CD8-positive, alpha-beta memory T cell (primary cell): Measurements from ENCODE around the gene DCAF11. TPM values are rescaled to one million over a fixed set of nuclear protein-coding genes. Genes with fewer than 3 reads are reported as not detected.
A peak's percentile ranks its signal among the peaks of the same experiment; 100 is the strongest.

Experiments used
- CTCF ChIA-PET: fragments of 350-600 bp; sonication (Branson Sonifier 250); formaldehyde crosslinking; loops from one replicate; lab custom pipeline; 2021; ENCODE audit warnings: antibody characterized with exemption; lab: Charles Lee
- POLR2A ChIA-PET: fragments of 350-600 bp; sonication (Branson Sonifier 250); formaldehyde crosslinking; loops from one replicate; lab custom pipeline; 2021; ENCODE audit warnings: antibody characterized with exemption; lab: Charles Lee
- DNase-seq, 5 donors: peaks; one replicate each; pipeline versions ENCODE4 v3.0.0 to v3.0.0-alpha.2; 2020 to 2022; ENCODE audit warnings: mixed read lengths in 1 of 5
- H3K27ac ChIP-seq: one replicate; pipeline ENCODE4 v1.7.0; 2013; ENCODE audit warnings: low read depth, mild to moderate bottlenecking, low read length, moderate library complexity
- H3K27me3 ChIP-seq: 2 replicates; pipeline ENCODE4 v1.7.0; 2013; ENCODE audit warnings: low read length, mild to moderate bottlenecking; ENCODE audit not compliant: insufficient read depth, poor library complexity, severe bottlenecking
- H3K36me3 ChIP-seq: 2 replicates; pipeline ENCODE4 v1.7.0; 2013; ENCODE audit warnings: mild to moderate bottlenecking, low read length, moderate library complexity; ENCODE audit not compliant: insufficient read depth
- H3K4me1 ChIP-seq: 2 replicates; pipeline ENCODE4 v1.7.0; 2013; ENCODE audit warnings: mild to moderate bottlenecking, low read length, moderate library complexity; ENCODE audit not compliant: insufficient read depth
- H3K4me3 ChIP-seq: 2 replicates; pipeline ENCODE4 v1.7.0; 2013; ENCODE audit warnings: mild to moderate bottlenecking, low read length
- H3K9me3 ChIP-seq: 2 replicates; pipeline ENCODE4 v1.7.0; 2013; ENCODE audit warnings: mild to moderate bottlenecking, low read length
- H3K27ac Mint-ChIP-seq, 8 donors: one replicate each; pipeline ENCODE4 v1.8.0; 2020 to 2021; ENCODE audit warnings: mixed read lengths in 8 of 8, mild to moderate bottlenecking in 6 of 8, inconsistent platforms in 3 of 8, moderate library complexity in 3 of 8
- H3K27me3 Mint-ChIP-seq, 2 donors: one replicate each; pipeline ENCODE4 v1.8.0; 2020 to 2021; ENCODE audit warnings: mixed read lengths in 2 of 2, mild to moderate bottlenecking in 1 of 2, moderate library complexity in 1 of 2
- H3K36me3 Mint-ChIP-seq, 3 donors: one replicate each; pipeline ENCODE4 v1.8.0; 2020 to 2021; ENCODE audit warnings: mixed read lengths in 3 of 3, inconsistent platforms in 1 of 3, mild to moderate bottlenecking in 1 of 3
- H3K4me1 Mint-ChIP-seq, 3 donors: one replicate each; pipeline ENCODE4 v1.8.0; 2020 to 2021; ENCODE audit warnings: mixed read lengths in 3 of 3, inconsistent platforms in 1 of 3, mild to moderate bottlenecking in 1 of 3
- H3K4me3 Mint-ChIP-seq, 7 donors: one replicate each; pipeline ENCODE4 v1.8.0; 2020 to 2021; ENCODE audit warnings: mixed read lengths in 7 of 7, mild to moderate bottlenecking in 6 of 7, moderate library complexity in 4 of 7, inconsistent platforms in 2 of 7
- H3K9me3 Mint-ChIP-seq, 5 donors: one replicate each; pipeline ENCODE4 v1.8.0; 2020 to 2022; ENCODE audit warnings: mixed read lengths in 5 of 5, mild to moderate bottlenecking in 3 of 5, moderate library complexity in 2 of 5, inconsistent platforms in 1 of 5
- polyA plus RNA-seq: library from polyadenylated mRNA; unstranded; fragments of 300-500 nt; fragmentation: Illumina TruSeq; gene quantifications from one replicate; pipeline ENCODE4 v1.2.3, GENCODE V29; 2021
- total RNA-seq, 2 experiments: library from RNA; stranded (reverse); gene quantifications; one replicate each; pipeline ENCODE4 v1.2.3, GENCODE V29; 2021

DCAF11 gene
- total and polyA plus RNA-seq, 3 experiments from 2014 or later = 69.0 to 83.9 (median 72.4) TPM

- no peak overlapping the region for H3K4me3 ChIP-seq
- peaks cover 25% of the 10 kb centered on the region for H3K36me3 ChIP-seq
- H3K4me1 Mint-ChIP-seq = peaks cover 53 to 67% (median 63%) of the 10 kb centered on the region in 3 donors
- H3K27ac Mint-ChIP-seq = peak overlapping the region; percentile 29 to 87 (median 80)
- ChIA-PET CTCF (interaction anchor here (1.1 to 3.8 kb wide), 4 partner anchors 21 to 78 kb away, joined by 3 to 40 read pairs (median 4); partner anchors contain the start of genes IRF9 and MDP1), POLR2A (interaction anchor here (1.0 to 4.1 kb wide), 3 partner anchors 9 to 23 kb away, joined by 4 to 58 read pairs (median 36); partner anchors contain the start of genes DCAF11, NRL, PSME2 and RNF31)
- no peaks in the 10 kb centered on the region for H3K9me3 ChIP-seq
- no peaks in the 10 kb centered on the region for H3K27me3 ChIP-seq
- no peak overlapping the region for H3K27ac ChIP-seq
- H3K9me3 Mint-ChIP-seq = peaks cover 0 to 2% (median 0%) of the 10 kb centered on the region in 5 donors
- H3K4me3 Mint-ChIP-seq = peak overlapping the region; percentile 47 to 96 (median 73)
- H3K27me3 Mint-ChIP-seq = no peaks in the 10 kb centered on the region
- peaks cover 0 to 58% (median 6%) of the 10 kb centered on the region in 3 donors for H3K36me3 Mint-ChIP-seq
- DNase-seq = no peak
- peaks cover 39% of the 10 kb centered on the region for H3K4me1 ChIP-seq
Observed at GRCh38 chr14:24138396-24139271, 24.1 kb downstream of the DCAF11 start.

- H3K9me3 ChIP-seq = no peaks in the 10 kb centered on the region
- H3K27me3 Mint-ChIP-seq = no peaks in the 10 kb centered on the region
- H3K4me1 Mint-ChIP-seq = peaks cover 56 to 73% (median 68%) of the 10 kb centered on the region in 3 donors
- POLR2A ChIA-PET = interaction anchor here (2.6 to 4.1 kb wide), 3 partner anchors 8 to 25 kb away, joined by 32 to 58 read pairs (median 36); partner anchors contain the start of genes DCAF11, NRL, PSME2 and RNF31
- H3K4me3 Mint-ChIP-seq = peak overlapping the region; percentile 22 to 96 (median 70)
- DNase-seq = no peak
- H3K4me3 ChIP-seq = no peak overlapping the region
- H3K4me1 ChIP-seq = peaks cover 45% of the 10 kb centered on the region
- peaks cover 0 to 65% (median 8%) of the 10 kb centered on the region in 3 donors for H3K36me3 Mint-ChIP-seq
- no peak overlapping the region for H3K27ac ChIP-seq
- H3K9me3 Mint-ChIP-seq = peaks cover 0 to 2% (median 0%) of the 10 kb centered on the region in 5 donors
- H3K36me3 ChIP-seq = peaks cover 33% of the 10 kb centered on the region
- H3K27me3 ChIP-seq = no peaks in the 10 kb centered on the region
- CTCF ChIA-PET = interaction anchor here (1.1 to 1.3 kb wide), 3 partner anchors 22 to 77 kb away, joined by 3 to 4 read pairs (median 3); partner anchors contain the start of gene MDP1
- H3K27ac Mint-ChIP-seq = peak overlapping the region; percentile 6 to 87 (median 66)
Observed at GRCh38 chr14:24139272-24139934, 24.8 kb downstream of the DCAF11 start.

GRCh38 chr14:24141097-24141880 lies 26.7 kb downstream of the DCAF11 start, which contains the start of gene EMC9:
Gene EMC9, minus strand, starts transcription at chr14:24141591. Its CDS starts 287 bp downstream, at chr14:24141304.
- Mint-ChIP-seq H3K36me3 (peaks cover 0 to 77% (median 10%) of the 10 kb centered on the region in 3 donors), H3K27ac (peak within 1 kb of the TSS; percentile 80 to 98 (median 90)), H3K4me3 (peak within 1 kb of the TSS; percentile 87 to 98 (median 91)), H3K9me3 (no peaks in the 10 kb centered on the region), H3K27me3 (no peaks in the 10 kb centered on the region), H3K4me1 (peaks cover 65 to 86% (median 79%) of the 10 kb centered on the region in 3 donors)
- H3K27me3 ChIP-seq = no peaks in the 10 kb centered on the region
- peak within 1 kb of the TSS; percentile 85 for H3K4me3 ChIP-seq
- H3K27ac ChIP-seq = peak within 1 kb of the TSS; percentile 68
- POLR2A ChIA-PET = interaction anchor here (0.6 to 2.6 kb wide), 9 partner anchors 14 to 152 kb away, joined by 3 to 32 read pairs (median 5); partner anchors contain the start of genes CHMP4A, DCAF11, DHRS4L2 and IRF9
- CTCF ChIA-PET = interaction anchor here (0.8 to 2.1 kb wide), 11 partner anchors 8 to 130 kb away, joined by 3 to 22 read pairs (median 4); partner anchors contain the start of genes DCAF11, IRF9, NRL and RABGGTA
- no peaks in the 10 kb centered on the region for H3K9me3 ChIP-seq
- peaks cover 40% of the 10 kb centered on the region for H3K36me3 ChIP-seq
- DNase-seq = peak; percentile 98 to 100 (median 99)
- H3K4me1 ChIP-seq = peaks cover 56% of the 10 kb centered on the region

- Histone ChIP-seq H3K36me3 (peaks cover 28% of the 10 kb centered on the region), H3K27me3 (no peaks in the 10 kb centered on the region), H3K4me1 (peaks cover 46% of the 10 kb centered on the region), H3K9me3 (no peaks in the 10 kb centered on the region), H3K4me3 (no peak overlapping the region), H3K27ac (no peak overlapping the region)
- no peak for DNase-seq
- CTCF ChIA-PET = interaction anchor here (1.1 to 1.6 kb wide), 5 partner anchors 10 to 99 kb away, joined by 3 to 7 read pairs (median 6); partner anchors contain the start of genes DCAF11, IRF9, NRL and TINF2
- POLR2A ChIA-PET = no interaction called here
- H3K4me1 Mint-ChIP-seq = peaks cover 58 to 75% (median 74%) of the 10 kb centered on the region in 3 donors
- peak overlapping the region in 4 of 7 donors; percentile 8 to 75 (median 20) for H3K4me3 Mint-ChIP-seq
- no peaks in the 10 kb centered on the region for H3K27me3 Mint-ChIP-seq
- H3K9me3 Mint-ChIP-seq = no peaks in the 10 kb centered on the region
- H3K36me3 Mint-ChIP-seq = peaks cover 0 to 71% (median 7%) of the 10 kb centered on the region in 3 donors
- peak overlapping the region in 6 of 8 donors; percentile 66 to 97 (median 88) for H3K27ac Mint-ChIP-seq
Observed at GRCh38 chr14:24143511-24143910, 28.9 kb downstream of the DCAF11 start.

GRCh38 chr14:24144451-24144850 lies 29.9 kb downstream of the DCAF11 start:
- CTCF ChIA-PET = interaction anchor here (1.1 to 4.5 kb wide), 3 partner anchors 9 to 36 kb away, joined by 3 to 29 read pairs (median 6); partner anchors contain the start of gene PSME1
- H3K36me3 Mint-ChIP-seq = peaks cover 0 to 69% (median 4%) of the 10 kb centered on the region in 3 donors

GRCh38 chr14:24145219-24145618 lies 30.6 kb downstream of the DCAF11 start:
- ChIA-PET CTCF (interaction anchor here (1.1 to 4.5 kb wide), 5 partner anchors 9 to 36 kb away, joined by 3 to 50 read pairs (median 7); partner anchors contain the start of genes IRF9 and PSME1), POLR2A (interaction anchor here (2.2 kb wide), 1 partner anchor 31 kb away, joined by 22 read pairs; the partner anchor contains the start of genes DCAF11 and NRL)
- H3K4me3 ChIP-seq = peak overlapping the region; percentile 99
- H3K27ac ChIP-seq = no peak overlapping the region
- Mint-ChIP-seq H3K36me3 (peaks cover 0 to 74% (median 4%) of the 10 kb centered on the region in 3 donors), H3K4me3 (peak overlapping the region; percentile 86 to 100 (median 98)), H3K4me1 (peaks cover 52 to 75% (median 74%) of the 10 kb centered on the region in 3 donors), H3K27me3 (no peaks in the 10 kb centered on the region), H3K9me3 (no peaks in the 10 kb centered on the region), H3K27ac (peak overlapping the region in 7 of 8 donors; percentile 76 to 99 (median 96))
- no peak for DNase-seq
- no peaks in the 10 kb centered on the region for H3K27me3 ChIP-seq
- H3K36me3 ChIP-seq = peaks cover 36% of the 10 kb centered on the region
- peaks cover 56% of the 10 kb centered on the region for H3K4me1 ChIP-seq
- no peaks in the 10 kb centered on the region for H3K9me3 ChIP-seq

More at GRCh38 chr14:24144451-24144850, 29.9 kb downstream of the DCAF11 start:
- Histone ChIP-seq H3K9me3 (no peaks in the 10 kb centered on the region), H3K4me1 (peaks cover 51% of the 10 kb centered on the region), H3K27me3 (no peaks in the 10 kb centered on the region), H3K27ac (no peak overlapping the region), H3K36me3 (peaks cover 29% of the 10 kb centered on the region), H3K4me3 (no peak overlapping the region)
- Mint-ChIP-seq H3K4me1 (peaks cover 54 to 76% (median 75%) of the 10 kb centered on the region in 3 donors), H3K4me3 (peak overlapping the region in 6 of 7 donors; percentile 46 to 98 (median 62)), H3K9me3 (no peaks in the 10 kb centered on the region), H3K27ac (peak overlapping the region in 6 of 8 donors; percentile 39 to 96 (median 68)), H3K27me3 (no peaks in the 10 kb centered on the region)
- POLR2A ChIA-PET = no interaction called here
- no peak for DNase-seq
